GM12891 (cell line): ENCODE data around the gene IQCE.

Experiments used
- POLR2A ChIP-seq: IDR thresholded peaks from 2 replicates; pipeline ENCODE4 v1.6.1; 2011; ENCODE audit warnings: low read depth, low read length, control low read depth
- POLR2AphosphoS5 ChIP-seq: IDR thresholded peaks from 2 replicates; pipeline ENCODE4 v1.6.1; 2011; ENCODE audit warnings: low read depth, low read length, control low read depth
- SPI1 ChIP-seq: IDR thresholded peaks from 2 replicates; pipeline ENCODE4 v1.6.1; 2011; ENCODE audit warnings: low read depth, low read length, control low read depth
- TAF1 ChIP-seq: IDR thresholded peaks from 2 replicates; pipeline ENCODE4 v1.6.1; 2011; ENCODE audit warnings: low read depth, low read length, control low read depth

DNA sequence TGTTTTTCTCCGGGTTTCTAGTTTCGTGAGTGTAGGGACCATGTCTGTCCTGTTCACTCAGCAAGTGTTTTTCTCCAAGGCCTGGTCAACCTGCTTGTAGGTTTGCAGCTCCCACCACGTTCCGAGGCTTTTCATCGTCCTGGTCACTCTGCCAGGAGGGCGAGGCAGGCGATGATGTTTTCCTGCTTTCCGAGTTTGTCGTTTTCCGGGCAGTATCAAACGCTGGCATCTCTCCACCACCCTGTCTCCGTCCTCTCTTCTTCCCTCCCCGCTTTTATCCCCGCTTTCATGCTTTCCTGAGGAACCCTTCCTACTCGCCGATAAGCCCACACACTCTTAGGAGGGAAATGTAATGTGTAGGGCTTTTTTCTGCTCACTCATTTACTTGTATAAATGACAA is 11.2 kb downstream of the IQCE start:
- TF ChIP-seq POLR2AphosphoS5 (no peak), POLR2A (no peak), TAF1 (no peak), SPI1 (no peak)
